ENCODE results near the gene FKBP14.

Gene FKBP14

DNA sequence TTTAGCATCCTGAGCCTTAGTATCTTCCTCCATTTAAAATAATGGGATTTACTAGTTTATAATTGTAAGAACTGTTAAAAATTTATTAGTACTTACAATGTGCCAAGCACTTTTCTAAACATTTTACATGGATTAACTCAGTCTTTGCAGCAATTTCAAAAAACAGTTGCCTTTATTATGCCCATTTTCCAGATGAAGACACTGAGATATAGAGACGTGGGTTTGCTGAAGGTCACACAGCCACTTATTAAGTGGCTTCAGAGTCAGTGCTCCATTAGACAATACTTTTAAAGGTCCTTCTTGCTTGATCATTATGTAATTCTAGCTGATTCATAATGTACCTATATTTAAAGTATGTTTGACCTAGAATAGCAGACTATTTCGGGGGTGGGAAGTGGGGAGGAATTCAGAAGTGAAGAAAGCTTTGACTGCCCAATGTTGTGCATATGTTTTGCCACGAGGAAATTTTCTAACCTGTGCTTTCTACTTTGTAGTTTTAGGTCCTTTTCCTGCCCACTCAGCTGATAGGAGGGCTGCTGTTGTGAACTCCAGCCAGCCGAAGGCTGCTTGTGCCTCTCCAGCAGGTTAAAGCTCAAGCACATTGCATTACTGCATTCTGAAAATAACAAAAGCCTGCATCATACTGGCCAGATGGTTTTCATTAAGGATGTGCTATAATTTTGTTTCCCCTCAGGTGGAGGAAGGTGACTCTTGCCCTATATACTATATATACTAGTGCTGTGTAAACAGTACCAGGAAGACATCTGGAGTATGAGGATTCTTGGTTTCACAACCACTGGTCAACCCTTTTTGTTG lies 6.0 kb upstream of the FKBP14 start:
- DNase-seq, result no peak

DNA sequence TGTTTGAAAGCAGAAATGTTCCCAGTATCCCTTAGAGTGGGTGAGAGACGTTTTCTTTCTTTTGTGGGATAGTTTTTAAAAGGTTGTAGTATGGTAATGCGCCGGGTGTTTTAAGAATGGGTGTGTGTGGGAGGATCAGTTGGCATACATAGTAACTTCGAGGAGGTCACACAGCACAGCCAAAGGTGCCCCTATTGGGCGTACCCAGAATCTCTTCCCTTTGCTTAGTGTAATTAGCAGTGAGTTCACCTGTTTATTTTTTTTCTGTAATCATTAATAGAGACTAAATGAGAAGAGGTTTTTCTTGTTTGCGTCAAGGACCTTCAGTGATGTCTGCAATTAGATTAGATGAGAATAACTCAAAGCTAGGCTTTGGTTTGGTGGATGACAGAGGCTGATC lies 3.2 kb upstream of the FKBP14 start:
- DNase-seq, result peak; percentile 16

GRCh38 chr7:30028749-30029635 lies 2.5 kb upstream of the FKBP14 start:
- DNase-seq, result no peak

DNA sequence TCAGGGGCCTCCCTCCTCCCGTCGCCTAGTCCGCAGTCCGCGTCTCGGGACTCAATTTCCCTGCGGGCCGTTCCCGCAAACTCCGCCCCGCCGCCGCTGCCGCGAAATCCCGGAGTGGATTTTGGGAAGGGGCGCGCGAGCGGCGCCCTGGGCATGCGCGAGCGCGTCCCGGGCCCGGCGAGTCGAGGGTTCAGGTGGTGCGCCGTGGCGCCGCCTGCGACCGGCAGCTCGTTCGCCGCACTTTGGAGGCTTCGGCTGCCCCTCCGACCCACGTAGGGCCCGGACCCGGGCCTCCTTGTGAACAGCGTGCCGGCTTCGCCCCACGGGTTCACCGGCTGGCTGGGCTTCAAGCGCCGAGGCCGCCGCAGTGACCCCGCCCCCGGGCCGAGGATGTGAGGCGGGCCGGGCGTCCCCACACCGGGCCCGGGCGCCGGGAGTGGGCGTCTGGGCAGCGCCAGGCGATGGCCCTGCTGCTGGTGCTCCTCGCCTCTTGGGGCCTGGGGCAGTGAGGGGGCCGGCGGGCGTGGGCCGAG lies 1.8 kb upstream of the FKBP14 start, which contains the start of gene PLEKHA8:
Gene PLEKHA8 (plus strand): TSS at position 197 of the 533 bp plus-strand sequence. CDS start 351 bp downstream, outside the sequence.
- peak; percentile 87 for DNase-seq

DNA sequence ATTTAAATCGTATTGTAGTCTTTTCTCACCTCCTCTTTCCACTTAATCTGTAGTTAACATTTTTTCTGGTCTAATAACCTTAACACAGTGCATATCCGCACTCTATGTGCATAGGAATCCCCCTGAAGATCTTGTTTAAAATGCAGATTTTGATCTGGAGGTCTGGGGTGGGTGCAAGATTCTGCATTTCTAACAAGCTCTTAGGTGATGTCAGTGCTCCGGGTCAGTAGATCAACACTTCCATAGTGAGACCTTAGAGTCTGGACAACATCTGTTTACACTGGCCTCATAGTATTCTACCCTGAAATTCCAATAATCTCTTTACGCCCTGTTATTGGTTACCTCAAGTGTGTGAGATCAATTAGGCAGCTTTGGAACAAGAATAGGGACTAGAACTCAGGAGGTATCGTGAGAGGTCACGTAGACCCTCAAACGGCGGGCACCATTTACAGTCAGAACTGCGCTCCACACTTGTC lies 1.3 kb upstream of the FKBP14 start:
- DNase-seq, result no peak

- DNase-seq, result peak; percentile 20
These were observed 559 bp upstream of the FKBP14 start for GRCh38 chr7:30027065-30027456.

GRCh38 chr7:30023524-30023923 lies 3.0 kb downstream of the FKBP14 start:
- DNase-seq, result no peak

GRCh38 chr7:30022991-30023390 lies 3.5 kb downstream of the FKBP14 start:
- DNase-seq, result no peak

DNA sequence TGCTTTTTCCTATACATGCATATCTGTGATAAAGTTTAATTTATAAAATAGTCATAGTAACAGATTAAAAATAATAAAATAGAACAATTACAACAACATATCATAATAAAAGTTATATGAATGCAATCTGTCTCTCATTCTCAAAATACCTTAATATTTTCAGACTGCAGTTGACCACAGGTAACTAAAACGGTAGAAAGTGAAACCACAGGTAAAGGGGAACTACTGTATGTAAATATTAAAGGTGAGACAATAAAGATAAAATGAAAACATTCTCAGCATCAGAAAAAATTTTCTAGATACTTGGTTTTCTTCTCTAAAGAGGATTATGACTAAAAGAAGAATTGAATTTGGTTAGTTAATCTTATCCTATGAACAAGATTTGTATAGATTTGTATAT lies 6.0 kb downstream of the FKBP14 start:
- DNase-seq, result no peak

DNA sequence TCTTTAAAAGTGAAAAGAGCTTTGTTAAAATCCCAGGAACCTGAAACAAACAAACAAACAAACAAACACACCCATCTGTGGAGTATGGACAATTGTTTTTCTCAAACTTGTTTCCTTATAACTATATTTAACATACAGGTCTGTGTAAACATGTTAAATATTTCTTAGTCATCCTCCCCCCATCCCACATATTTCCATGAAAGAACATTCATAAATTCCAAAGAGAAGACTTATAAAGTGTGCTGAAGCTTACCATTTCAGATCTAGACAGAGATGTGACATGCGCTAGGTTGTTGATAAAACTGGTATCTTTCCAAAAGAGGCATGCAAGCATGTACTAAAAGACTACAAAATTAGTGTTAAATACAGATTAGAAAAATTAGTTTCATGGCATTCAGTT lies 6.5 kb downstream of the FKBP14 start:
- DNase-seq, result no peak

- DNase-seq, result no peak
These were observed 7.1 kb downstream of the FKBP14 start for GRCh38 chr7:30019387-30019786.

DNA sequence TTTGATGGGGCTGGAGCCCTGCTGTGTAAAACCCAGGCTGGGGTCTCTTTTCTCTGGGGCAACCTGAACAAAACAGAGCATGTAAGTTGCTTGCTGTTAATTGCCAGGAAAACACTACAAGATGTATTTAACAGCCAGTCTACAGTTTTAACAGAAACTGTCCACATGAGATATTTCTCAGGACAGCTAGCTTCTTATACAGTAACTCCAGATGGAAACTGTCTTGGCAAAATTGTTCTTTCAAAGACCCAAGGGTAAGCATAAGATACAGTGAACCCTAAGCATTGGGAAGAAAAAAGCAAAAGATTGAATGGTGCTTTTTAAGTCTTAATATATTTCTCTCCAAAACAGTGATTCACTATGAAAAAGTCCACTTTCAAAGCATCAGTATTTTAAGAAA lies 8.1 kb downstream of the FKBP14 start:
- no peak for DNase-seq

GRCh38 chr7:30012757-30013156 lies 13.7 kb downstream of the FKBP14 start:
- no peak for DNase-seq

GRCh38 chr7:30010021-30010420 lies 16.5 kb downstream of the FKBP14 start:
- DNase-seq, result no peak

DNA sequence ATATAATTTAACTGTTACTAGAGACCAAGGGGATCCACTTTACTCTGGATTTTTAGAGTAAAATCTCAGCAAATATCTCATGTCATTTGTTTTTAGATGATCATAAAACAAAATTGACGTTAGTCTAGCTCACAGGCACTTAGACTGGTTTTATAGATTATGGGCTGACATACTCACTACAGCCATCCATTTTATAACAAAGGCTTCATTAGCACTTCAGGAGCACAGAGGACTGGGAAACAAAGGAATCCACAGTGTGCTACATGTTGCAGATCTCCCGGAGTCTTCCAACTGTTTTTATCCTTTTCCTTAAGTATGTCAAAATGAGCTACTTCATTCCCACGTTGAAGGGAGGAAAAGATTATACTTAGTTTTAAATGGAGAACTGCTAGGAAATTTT lies 21.0 kb downstream of the FKBP14 start:
- DNase-seq, result no peak

GRCh38 chr7:30003098-30003497 lies 23.4 kb downstream of the FKBP14 start:
- no peak for DNase-seq

GRCh38 chr7:30001998-30002397 lies 24.5 kb downstream of the FKBP14 start:
- DNase-seq, result no peak

DNA sequence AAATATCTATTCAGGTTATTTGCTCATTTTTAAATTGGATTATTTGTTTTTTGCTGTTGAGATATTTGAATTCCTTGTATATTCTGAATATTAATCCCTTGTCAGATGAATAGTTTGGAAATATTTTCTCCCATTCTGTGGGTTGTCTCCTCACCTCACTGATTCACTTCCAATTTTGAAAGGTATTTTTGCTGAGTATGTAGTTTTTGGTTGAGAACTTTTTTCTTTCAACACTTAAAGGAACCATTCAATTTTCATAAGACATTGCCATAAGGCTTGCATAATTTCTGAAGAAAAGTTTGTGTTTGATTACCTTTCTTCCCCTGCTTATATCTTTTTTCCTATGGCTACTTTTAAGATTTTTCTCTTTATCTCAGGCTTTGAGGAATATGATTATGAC lies 28.0 kb downstream of the FKBP14 start:
- no peak for DNase-seq

- DNase-seq, result no peak
These were observed 30.2 kb downstream of the FKBP14 start for GRCh38 chr7:29996321-29996720.

DNA sequence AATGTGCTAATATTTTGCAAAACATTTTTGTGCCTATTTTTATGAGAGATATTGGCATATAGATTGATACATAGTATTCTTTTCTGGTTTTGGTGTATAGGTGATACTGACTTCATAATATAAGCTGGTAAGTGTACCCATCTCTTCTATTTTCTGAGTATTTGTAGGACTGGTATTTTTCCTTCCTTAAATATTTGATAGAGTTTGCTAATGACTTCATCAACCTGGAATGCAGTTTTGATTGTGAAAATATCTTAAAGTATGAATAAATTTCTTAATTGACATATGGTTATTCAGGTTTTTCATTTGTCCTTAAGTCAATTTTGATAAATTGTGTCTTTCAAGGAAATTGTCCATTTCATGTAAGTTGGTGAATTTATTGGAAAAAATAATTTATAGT lies 30.9 kb downstream of the FKBP14 start:
- DNase-seq, result no peak

GRCh38 chr7:29993140-29993539 lies 33.4 kb downstream of the FKBP14 start:
- DNase-seq, result no peak

DNA sequence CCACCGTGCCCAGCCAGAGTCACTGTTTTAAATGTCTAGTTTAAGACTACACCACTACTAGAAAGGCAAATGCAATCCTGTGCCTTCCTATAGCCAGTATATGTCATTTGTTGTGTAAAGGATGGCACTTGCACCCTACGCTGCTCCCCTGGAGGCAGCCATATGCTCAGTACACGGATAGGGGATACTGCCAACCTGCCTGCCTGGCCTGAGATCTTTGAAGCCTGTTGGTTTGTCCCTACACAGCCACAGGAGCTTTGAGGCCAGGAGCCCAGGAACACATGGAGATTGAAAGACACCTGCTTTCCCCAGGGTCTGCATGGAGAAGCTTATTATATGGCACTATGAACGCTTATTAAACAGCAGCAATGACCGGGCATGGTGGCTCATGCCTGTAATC lies 34.6 kb downstream of the FKBP14 start:
- no peak for DNase-seq

- no peak for DNase-seq
These were observed 35.6 kb downstream of the FKBP14 start for GRCh38 chr7:29990931-29991330.

Measured in activated CD8-positive, alpha-beta memory T cell treated with anti-CD3 and anti-CD28 coated beads, Interleukin-2, amount 50 U/mL, for 4 hours (primary cell).